Measurements from ENCODE around the gene SETD3. TPM values are rescaled to one million over a fixed set of nuclear protein-coding genes. Genes with fewer than 3 reads are reported as not detected.

SETD3 gene
- total and polyA plus RNA-seq, 2 of the 8 experiments (the other 6 are each of a cell fraction or from before 2014, with no cell fraction given), result 24.0 to 64.0 TPM

DNA sequence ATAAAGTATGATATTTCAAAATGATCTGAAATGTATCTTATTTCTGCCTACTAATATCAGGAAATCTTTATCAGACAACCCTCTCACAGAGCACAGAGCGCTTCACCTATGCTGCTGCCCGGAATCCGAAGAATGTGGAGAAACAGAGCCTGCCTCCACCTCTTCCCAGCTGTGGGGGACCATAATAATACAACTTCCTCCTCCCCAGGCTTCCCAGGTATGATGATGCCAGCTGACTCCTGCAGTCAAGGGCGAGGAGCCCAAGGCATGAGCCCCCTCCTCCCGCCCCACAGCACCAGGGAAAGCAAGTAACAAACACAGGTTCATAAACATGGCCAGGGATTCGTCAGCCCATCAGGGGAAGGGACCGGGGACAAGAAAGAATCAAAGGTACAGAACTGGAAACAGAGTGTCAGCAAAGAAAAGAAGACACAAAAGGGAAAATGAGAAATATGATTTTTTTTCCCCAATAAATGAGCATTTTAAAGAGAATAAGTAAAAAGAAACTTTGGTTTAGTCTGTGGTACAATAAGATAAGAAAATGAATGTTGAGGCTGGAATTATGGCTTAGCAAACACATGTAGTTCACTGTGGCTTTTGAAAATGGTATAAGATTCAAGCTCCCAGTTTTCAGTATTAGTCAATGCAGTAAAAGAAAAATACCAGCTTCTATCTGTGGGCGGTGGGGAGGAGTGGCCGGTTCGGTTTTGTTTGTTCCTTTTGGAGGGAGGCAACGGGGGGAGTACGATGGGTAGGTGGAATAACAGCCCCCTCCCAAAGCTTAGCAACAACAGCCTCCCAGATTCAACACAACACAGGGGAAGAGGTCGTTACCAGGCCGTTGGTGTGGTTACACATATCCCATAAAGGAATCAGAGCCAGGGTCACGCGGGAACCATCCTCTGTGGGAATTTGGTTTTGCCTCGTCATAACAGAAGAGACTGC is 68.3 kb downstream of the SETD3 start (continued):
- TF ChIP-seq, protein P1, sequence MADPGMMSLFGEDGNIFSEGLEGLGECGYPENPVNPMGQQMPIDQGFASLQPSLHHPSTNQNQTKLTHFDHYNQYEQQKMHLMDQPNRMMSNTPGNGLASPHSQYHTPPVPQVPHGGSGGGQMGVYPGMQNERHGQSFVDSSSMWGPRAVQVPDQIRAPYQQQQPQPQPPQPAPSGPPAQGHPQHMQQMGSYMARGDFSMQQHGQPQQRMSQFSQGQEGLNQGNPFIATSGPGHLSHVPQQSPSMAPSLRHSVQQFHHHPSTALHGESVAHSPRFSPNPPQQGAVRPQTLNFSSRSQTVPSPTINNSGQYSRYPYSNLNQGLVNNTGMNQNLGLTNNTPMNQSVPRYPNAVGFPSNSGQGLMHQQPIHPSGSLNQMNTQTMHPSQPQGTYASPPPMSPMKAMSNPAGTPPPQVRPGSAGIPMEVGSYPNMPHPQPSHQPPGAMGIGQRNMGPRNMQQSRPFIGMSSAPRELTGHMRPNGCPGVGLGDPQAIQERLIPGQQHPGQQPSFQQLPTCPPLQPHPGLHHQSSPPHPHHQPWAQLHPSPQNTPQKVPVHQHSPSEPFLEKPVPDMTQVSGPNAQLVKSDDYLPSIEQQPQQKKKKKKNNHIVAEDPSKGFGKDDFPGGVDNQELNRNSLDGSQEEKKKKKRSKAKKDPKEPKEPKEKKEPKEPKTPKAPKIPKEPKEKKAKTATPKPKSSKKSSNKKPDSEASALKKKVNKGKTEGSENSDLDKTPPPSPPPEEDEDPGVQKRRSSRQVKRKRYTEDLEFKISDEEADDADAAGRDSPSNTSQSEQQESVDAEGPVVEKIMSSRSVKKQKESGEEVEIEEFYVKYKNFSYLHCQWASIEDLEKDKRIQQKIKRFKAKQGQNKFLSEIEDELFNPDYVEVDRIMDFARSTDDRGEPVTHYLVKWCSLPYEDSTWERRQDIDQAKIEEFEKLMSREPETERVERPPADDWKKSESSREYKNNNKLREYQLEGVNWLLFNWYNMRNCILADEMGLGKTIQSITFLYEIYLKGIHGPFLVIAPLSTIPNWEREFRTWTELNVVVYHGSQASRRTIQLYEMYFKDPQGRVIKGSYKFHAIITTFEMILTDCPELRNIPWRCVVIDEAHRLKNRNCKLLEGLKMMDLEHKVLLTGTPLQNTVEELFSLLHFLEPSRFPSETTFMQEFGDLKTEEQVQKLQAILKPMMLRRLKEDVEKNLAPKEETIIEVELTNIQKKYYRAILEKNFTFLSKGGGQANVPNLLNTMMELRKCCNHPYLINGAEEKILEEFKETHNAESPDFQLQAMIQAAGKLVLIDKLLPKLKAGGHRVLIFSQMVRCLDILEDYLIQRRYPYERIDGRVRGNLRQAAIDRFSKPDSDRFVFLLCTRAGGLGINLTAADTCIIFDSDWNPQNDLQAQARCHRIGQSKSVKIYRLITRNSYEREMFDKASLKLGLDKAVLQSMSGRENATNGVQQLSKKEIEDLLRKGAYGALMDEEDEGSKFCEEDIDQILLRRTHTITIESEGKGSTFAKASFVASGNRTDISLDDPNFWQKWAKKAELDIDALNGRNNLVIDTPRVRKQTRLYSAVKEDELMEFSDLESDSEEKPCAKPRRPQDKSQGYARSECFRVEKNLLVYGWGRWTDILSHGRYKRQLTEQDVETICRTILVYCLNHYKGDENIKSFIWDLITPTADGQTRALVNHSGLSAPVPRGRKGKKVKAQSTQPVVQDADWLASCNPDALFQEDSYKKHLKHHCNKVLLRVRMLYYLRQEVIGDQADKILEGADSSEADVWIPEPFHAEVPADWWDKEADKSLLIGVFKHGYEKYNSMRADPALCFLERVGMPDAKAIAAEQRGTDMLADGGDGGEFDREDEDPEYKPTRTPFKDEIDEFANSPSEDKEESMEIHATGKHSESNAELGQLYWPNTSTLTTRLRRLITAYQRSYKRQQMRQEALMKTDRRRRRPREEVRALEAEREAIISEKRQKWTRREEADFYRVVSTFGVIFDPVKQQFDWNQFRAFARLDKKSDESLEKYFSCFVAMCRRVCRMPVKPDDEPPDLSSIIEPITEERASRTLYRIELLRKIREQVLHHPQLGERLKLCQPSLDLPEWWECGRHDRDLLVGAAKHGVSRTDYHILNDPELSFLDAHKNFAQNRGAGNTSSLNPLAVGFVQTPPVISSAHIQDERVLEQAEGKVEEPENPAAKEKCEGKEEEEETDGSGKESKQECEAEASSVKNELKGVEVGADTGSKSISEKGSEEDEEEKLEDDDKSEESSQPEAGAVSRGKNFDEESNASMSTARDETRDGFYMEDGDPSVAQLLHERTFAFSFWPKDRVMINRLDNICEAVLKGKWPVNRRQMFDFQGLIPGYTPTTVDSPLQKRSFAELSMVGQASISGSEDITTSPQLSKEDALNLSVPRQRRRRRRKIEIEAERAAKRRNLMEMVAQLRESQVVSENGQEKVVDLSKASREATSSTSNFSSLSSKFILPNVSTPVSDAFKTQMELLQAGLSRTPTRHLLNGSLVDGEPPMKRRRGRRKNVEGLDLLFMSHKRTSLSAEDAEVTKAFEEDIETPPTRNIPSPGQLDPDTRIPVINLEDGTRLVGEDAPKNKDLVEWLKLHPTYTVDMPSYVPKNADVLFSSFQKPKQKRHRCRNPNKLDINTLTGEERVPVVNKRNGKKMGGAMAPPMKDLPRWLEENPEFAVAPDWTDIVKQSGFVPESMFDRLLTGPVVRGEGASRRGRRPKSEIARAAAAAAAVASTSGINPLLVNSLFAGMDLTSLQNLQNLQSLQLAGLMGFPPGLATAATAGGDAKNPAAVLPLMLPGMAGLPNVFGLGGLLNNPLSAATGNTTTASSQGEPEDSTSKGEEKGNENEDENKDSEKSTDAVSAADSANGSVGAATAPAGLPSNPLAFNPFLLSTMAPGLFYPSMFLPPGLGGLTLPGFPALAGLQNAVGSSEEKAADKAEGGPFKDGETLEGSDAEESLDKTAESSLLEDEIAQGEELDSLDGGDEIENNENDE (IDR thresholded peaks at IDR 0.05; ENCODE audit: insufficient replicate concordance, low read length), result peak; percentile 12
- TF ChIP-seq TEAD4 (IDR thresholded peaks at IDR 0.05; ENCODE audit: low read depth, low read length) (peak; percentile 99), SP2 (IDR thresholded peaks at IDR 0.05; ENCODE audit: low read length) (no peak), JUND (IDR thresholded peaks at IDR 0.05; ENCODE audit: low read length) (peak; percentile 14; the same call in 1 of the 2 replicates), GTF2F1 (IDR thresholded peaks at IDR 0.05; ENCODE audit: borderline replicate concordance, low read depth, low read length) (no peak), NANOG (IDR thresholded peaks at IDR 0.05; ENCODE audit: insufficient read depth, low read depth, low read length, poor library complexity, severe bottlenecking) (no peak), SP1 (IDR thresholded peaks at IDR 0.05; ENCODE audit: low read depth, low read length) (0 out of 2 replicates have a peak, but pooled peaks have one; percentile 21), RFX5 (IDR thresholded peaks at IDR 0.05; ENCODE audit: borderline replicate concordance, low read depth, low read length) (no peak), ASH2L (IDR thresholded peaks at IDR 0.05; ENCODE audit: low read length) (peak; percentile 59), BACH1 (IDR thresholded peaks at IDR 0.05; ENCODE audit: low read length) (peak; percentile 21; the same call in 1 of the 2 replicates)

All from H1 (cell line).